HG03039 (cell line): ENCODE measurements around the gene GADD45A.
"Not testable (repeated sequence)": the region's sequence is repeated elsewhere in the genome, so short reads cannot be mapped to it uniquely, and the experiment has no call there.

Source experiments
- ATAC-seq: cut with Tn5 transposase; IDR thresholded peaks from one replicate; pipeline ENCODE4 v1.9.1; 2021; ENCODE audit warnings: mild to moderate bottlenecking, moderate library complexity; ENCODE audit not compliant: unreplicated experiment

The GADD45A gene, protein sequence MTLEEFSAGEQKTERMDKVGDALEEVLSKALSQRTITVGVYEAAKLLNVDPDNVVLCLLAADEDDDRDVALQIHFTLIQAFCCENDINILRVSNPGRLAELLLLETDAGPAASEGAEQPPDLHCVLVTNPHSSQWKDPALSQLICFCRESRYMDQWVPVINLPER

GRCh38 chr1:67685067-67685557 is at the start of gene GADD45A:
GADD45A (plus strand) TSS chr1:67685201; CDS start chr1:67685495, 294 bp downstream.
- ATAC-seq: peak; percentile 87

DNA sequence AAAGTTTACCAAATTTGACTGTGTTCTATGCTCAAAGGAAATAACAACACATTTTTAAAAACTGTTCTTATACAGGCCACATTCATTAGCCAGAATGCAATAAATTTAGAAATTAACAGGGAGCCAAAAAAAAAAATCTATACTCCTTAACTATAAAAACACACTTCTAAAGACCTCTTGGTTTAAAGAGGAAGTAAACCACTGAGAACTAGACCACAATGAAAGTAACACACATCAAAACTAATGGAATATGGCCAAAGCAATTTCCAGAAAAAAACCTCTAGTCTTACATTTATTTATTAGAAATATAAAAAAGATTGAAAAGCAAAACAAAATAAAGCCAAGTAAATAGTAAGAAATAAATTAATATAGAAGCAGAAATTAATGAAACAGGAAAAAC is 48.9 kb upstream of the GADD45A start:
- no peak for ATAC-seq

- ATAC-seq: no peak
Measured at GRCh38 chr1:67639361-67639760, 45.6 kb upstream of the GADD45A start.

GRCh38 chr1:67642629-67643028 is 42.4 kb upstream of the GADD45A start:
- ATAC-seq: no peak

DNA sequence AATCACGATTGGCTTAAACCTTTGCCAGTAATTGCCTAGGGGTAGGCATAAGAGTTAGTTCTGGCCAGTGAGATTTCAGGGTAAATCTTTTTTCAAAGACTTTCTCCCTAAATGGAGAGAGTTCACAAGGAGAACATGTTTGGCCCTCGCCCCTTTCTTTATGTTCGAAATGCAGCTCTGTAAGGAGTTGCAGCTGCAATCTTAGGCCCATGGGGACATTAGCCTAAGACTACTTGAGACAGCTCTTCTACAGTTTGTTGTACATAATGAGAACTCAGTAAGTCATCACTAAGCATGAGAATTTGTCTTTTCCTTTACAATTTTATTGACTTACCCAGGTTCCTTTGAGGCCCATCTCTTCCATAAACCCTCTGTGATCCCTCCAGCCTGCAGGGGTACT is 40.4 kb upstream of the GADD45A start:
- no peak for ATAC-seq

- ATAC-seq: no peak
Measured at GRCh38 chr1:67645495-67646144, 39.4 kb upstream of the GADD45A start.

GRCh38 chr1:67646145-67647035 is 38.6 kb upstream of the GADD45A start:
- ATAC-seq: no peak

DNA sequence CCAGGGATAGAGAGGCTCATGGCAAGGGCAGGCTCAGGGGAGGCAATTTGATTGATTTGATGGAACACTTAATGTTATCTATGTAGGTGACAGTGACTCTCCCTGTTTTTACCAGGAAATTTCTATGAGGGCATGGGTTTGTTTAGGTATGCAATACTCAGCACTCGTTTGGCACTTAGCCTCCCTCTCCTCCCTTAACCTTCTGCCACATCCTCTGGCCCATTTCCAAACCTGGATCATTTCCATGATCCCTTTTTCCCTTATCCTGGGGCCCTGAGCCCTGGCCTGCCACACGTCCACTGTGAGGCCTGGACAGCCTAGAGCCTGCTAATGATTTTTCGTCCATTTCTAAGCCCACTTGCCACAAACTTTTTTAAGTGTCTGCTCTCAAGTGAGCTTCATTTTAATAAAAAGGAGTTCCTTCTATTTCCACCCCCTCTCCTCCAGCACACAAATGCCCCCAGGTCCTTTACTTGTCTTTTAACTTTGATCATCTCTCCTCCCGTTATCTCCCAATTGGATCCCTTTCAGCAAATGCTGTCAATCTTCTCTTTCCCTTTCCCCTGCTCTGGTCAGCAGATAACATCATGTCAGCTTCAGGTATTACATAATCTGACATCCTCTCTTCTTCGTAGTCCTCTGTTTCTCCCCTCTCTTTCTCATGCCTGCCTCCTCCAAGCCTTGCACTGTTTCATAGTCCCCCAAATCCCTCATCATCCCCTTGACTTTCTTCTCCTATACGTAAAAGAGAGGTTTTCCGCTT is 37.8 kb upstream of the GADD45A start:
- no peak for ATAC-seq

DNA sequence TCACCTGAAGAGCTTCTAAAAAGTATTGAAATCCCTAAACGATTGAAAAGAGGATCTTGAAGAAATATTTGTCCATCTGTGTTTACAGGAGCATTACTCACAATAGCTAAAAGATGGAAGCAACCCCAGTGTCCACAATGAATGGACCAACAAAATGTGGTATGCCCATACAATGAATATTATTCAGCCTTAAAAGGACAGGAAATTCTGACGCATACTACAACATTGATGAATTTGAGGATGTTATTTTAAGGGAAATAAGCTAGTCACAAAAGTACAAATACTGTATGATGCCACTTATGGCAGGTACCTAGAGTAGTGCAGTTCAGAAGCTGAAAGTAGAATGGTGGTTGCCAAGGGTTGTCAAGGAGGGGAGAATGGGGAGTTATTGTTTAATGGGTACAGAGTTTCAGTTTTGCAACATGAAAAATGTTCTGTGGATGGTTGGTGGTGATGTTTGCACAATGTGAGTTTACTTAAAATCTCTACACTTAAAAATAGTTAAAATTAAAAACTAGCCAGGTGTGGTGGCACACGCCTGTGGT is 37.1 kb upstream of the GADD45A start:
- no peak for ATAC-seq

GRCh38 chr1:67648582-67649326 is 36.2 kb upstream of the GADD45A start:
- no peak for ATAC-seq

GRCh38 chr1:67650061-67650460 is 34.9 kb upstream of the GADD45A start:
- ATAC-seq: no peak

DNA sequence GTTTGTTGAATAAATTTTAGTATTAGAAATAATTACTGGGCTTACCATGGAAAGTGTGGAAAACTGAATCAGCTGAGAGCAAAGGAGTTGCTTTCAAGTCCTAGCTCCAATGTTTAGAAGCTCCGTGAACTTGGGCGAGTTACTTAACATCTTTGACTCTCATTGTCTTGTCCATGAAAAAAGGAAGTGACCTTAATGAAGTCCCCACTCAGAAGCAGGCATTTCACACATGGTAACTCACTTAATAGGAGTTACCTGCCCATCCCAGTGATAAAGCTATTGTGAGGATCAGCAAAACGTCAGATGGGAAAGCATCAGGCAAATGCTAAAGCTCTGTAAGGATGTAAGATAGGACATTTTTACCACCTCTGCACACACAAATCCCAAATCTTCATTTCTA is 34.0 kb upstream of the GADD45A start:
- ATAC-seq: no peak

- no peak for ATAC-seq
Measured at GRCh38 chr1:67652800-67653199, 32.2 kb upstream of the GADD45A start.

- no peak for ATAC-seq
Measured at GRCh38 chr1:67653304-67653703, 31.7 kb upstream of the GADD45A start.

GRCh38 chr1:67655581-67655980 is 29.4 kb upstream of the GADD45A start:
- ATAC-seq: no peak

- ATAC-seq: not testable (repeated sequence)
Measured at GRCh38 chr1:67657152-67657551, 27.8 kb upstream of the GADD45A start.

DNA sequence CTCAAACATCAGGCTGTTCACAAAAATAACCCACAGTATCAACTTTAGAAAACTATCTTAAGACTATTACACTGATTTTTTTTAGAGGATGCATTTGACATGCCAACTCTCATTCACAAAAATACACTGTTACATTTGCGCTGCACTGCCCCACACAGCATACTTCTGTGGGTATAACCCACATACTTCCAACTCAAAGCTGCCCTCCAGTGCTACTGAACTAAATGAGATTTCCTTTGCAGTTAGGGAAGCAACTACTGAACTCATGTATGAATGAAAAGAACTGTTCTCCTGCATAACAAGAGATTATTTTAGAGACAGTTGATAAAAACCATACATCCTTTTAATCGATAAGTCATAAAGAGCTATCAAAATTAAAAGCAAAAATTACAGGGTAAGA is 25.8 kb upstream of the GADD45A start:
- ATAC-seq: no peak

DNA sequence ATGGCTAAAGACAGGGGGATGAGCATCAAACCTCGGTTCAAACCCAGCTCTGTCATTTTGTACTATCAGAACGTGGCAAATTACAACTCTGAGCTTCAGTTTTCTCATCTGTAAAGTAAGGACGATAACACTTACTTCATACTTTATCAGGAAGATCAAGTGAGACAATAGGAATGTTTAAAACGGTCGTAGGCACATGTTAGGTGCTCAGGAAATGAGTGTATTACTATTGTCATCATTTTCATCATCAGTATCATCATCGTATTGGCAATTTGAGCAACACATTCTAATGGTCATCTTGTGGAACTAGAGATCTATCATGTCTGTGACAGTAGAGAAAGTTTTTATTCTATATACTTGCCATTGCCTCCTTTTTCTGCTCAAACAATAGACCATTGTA is 22.1 kb upstream of the GADD45A start:
- ATAC-seq: no peak

- no peak for ATAC-seq
Measured at GRCh38 chr1:67664048-67664447, 21.0 kb upstream of the GADD45A start.

DNA sequence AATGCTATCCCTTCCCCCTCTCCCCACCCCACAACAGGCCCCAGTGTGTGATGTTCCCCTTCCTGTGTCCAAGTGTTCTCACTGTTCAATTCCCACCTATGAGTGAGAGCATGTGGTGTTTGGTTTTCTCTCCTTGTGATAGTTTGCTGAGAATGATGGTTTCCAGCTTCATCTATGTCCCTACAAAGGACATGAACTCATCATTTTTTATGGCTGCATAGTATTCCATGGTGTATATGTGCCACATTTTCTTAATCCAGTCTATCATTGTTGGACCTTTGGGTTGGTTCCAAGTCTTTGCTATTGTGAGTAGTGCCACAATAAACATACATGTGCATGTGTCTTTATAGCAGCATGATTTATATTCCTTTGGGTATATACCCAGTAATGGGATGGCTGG is 19.7 kb upstream of the GADD45A start:
- ATAC-seq: not testable (repeated sequence)
